ENCODE results near the gene SNRPD2. TPM values are rescaled to one million over a fixed set of nuclear protein-coding genes. Genes with fewer than 3 reads are reported as not detected.

The SNRPD2 gene
- total and polyA plus RNA-seq, 7 donors, result 205 to 368 (median 243) TPM

DNA sequence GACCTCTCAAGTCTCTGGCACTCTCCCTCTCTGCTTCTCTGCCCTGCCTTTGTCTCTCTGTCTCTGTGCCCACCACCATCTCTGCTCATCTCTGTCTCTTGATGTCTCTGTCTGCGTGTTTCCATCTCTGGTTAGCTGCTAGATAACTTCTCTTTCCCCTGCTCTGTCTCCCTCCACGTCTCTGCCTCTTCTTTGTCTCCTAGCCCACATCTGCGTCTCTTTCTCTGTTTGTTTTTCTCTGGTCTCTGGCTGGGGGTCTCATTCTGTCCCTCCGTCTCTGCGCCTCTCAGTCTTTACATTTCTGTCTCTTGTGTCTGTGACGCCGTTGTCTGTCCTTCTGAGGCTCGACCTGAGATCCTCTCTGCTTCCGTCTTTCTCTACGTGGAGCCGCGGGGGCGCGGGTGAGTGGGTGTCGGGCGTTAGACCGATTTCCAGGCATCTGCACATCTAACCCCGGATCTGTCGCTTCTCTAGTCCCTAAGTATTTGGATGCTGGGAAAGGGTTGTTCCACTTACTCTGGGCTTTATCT lies 23.3 kb downstream of the SNRPD2 start:
- ATAC-seq (no peak), DNase-seq (no peak)
- H3K4me1 ChIP-seq, result peaks cover 11% of the 10 kb centered on the region
- H3K27me3 ChIP-seq (ENCODE audit: insufficient read depth in 3 of 3, low read length in 2 of 3), result peaks cover 0 to 88% (median 24%) of the 10 kb centered on the region in 3 donors
- WGBS, 3 donors, result 1 to 2% (median 1%) methylated on average over 19 of the region's 19 CpGs
- intact Hi-C loops (cut with DNase I), result no loop called here
- no peaks in the 10 kb centered on the region for H3K9me3 ChIP-seq
- H3K4me3 ChIP-seq, result peak overlapping the region; percentile 53
- no peak for TF ChIP-seq CTCF (IDR thresholded peaks at IDR 0.05)
- H3K36me3 ChIP-seq (ENCODE audit: insufficient read depth in 1 of 2, low read depth in 1 of 2), result no peaks in the 10 kb centered on the region
- H3K27ac ChIP-seq, result no peak overlapping the region

DNA sequence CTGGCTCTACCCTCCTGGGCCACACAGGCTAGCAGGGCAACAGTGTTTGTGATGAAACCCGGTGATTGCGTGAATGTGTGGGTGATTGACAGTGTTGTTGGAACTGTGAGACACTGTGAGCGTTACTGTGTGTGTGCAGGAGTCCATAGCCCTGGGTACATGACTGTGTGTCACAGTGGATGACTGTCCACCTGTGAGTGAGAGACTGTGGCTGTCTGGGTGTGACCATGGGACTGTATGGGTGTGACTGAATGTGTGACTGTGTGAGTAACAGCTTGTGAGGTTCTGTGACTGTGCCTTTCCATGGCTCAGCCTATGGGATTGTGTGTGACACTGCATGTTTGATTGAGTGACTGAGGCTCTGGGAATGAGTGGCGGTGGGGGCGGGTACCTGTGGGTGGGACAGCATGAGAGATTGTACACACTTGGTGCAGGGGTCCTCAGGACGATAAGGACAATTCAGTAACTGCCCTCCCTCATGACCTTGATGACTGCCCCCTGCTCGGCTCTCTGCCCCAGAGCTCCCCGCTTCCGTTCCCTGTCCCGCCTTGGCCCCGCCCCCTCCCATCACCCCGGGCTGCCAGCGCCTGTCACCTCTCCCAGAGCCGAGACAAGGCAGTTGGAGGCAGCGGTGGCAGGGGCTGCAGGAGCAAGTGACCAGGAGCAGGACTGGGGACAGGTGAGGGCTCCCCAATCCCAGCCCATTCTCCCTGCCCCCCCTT lies 24.0 kb downstream of the SNRPD2 start, which contains the start of gene GIPR:
Gene GIPR (plus strand): TSS at position 602 of the 722 bp plus-strand sequence. CDS start 1,300 bp downstream, outside the sequence.
- peak; percentile 21 to 47 (median 29) for ATAC-seq
- peak in 1 of 2 donors; percentile 33 for DNase-seq
- WGBS, 3 donors, result 14 to 16% (median 14%) methylated on average over 15 of the region's 15 CpGs
- Histone ChIP-seq H3K27me3 (ENCODE audit: insufficient read depth in 3 of 3, low read length in 2 of 3) (peaks cover 0 to 82% (median 24%) of the 10 kb centered on the region in 3 donors), H3K4me1 (peaks cover 11% of the 10 kb centered on the region), H3K9me3 (no peaks in the 10 kb centered on the region), H3K36me3 (ENCODE audit: insufficient read depth in 1 of 2, low read depth in 1 of 2) (no peaks in the 10 kb centered on the region), H3K4me3 (peak within 1 kb of the TSS; percentile 53), H3K27ac (no peak within 1 kb of the TSS)
- intact Hi-C loops (cut with DNase I), result no loop called here
- TF ChIP-seq CTCF (IDR thresholded peaks at IDR 0.05), result no peak

DNA sequence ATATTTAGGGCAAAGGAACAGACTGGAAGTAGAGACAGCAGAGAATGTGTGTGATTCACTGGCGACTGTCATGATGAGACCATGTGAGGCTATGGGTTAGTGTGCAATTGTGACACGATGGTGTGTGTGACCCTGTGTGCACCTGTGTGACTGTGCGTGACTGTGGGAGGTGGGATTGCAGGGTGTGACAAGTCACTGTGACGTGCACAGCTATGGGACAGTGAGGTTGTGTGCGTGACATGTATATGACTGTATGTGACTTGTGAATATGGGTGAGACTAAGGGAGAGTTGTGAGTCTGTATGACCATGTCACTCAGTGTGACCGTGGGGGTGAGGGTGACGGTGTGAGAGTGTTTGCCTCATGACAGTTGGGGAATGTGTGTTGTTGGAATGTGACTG lies 27.2 kb downstream of the SNRPD2 start:
- Histone ChIP-seq H3K4me1 (peaks cover 10% of the 10 kb centered on the region), H3K27me3 (ENCODE audit: insufficient read depth in 3 of 3, low read length in 2 of 3) (peaks cover 0 to 50% (median 16%) of the 10 kb centered on the region in 3 donors), H3K27ac (no peak overlapping the region), H3K36me3 (ENCODE audit: insufficient read depth in 1 of 2, low read depth in 1 of 2) (no peaks in the 10 kb centered on the region), H3K4me3 (no peak overlapping the region), H3K9me3 (no peaks in the 10 kb centered on the region)
- ATAC-seq (no peak), DNase-seq (no peak)
- no peak for TF ChIP-seq CTCF (IDR thresholded peaks at IDR 0.05)
- intact Hi-C loops (cut with DNase I), result no loop called here
- WGBS, 3 donors, result 58 to 62% (median 62%) methylated on average over 7 of the region's 7 CpGs

DNA sequence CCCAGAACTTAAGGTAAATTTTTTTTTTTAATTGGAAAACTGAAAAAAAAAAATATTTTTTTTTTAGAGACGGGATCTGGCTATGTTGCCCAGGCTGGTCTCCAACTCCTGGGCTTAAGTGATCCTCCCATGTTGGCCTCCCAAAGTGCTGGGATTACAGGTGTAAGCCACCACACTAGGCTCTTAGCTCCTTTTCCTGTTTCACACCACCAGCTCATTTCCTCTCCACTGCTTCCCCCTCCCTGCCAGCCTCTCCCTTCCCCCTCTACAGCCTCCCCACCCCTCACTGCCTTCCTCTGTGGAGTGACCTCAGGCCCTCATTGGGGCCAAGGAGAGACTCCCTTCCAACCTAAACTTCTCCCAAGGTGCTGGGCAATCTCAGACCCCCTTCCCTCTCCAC lies 28.0 kb downstream of the SNRPD2 start:
- Histone ChIP-seq H3K27me3 (ENCODE audit: insufficient read depth in 3 of 3, low read length in 2 of 3) (peaks cover 0 to 44% (median 11%) of the 10 kb centered on the region in 3 donors), H3K9me3 (no peaks in the 10 kb centered on the region), H3K4me1 (peaks cover 3% of the 10 kb centered on the region), H3K27ac (no peak overlapping the region), H3K4me3 (no peak overlapping the region), H3K36me3 (ENCODE audit: insufficient read depth in 1 of 2, low read depth in 1 of 2) (no peaks in the 10 kb centered on the region)
- DNase-seq, result no peak
- intact Hi-C loops (cut with DNase I), result no loop called here
- no peak for ATAC-seq
- WGBS, 3 donors, result 85 to 88% (median 85%) methylated on average over 1 of the region's 1 CpG
- no peak for TF ChIP-seq CTCF (IDR thresholded peaks at IDR 0.05)

Data from psoas muscle (tissue), 8 donors.